Right kidney (tissue), 1 donor: ENCODE measurements around the gene CFAP91.

Source experiments
- DNase-seq: peaks from one replicate; pipeline ENCODE4 v3.0.0-alpha.2; 2016

Gene CFAP91

GRCh38 chr3:119741657-119742590, 39.1 kb downstream of the CFAP91 start:
- no peak for DNase-seq

- no peak for DNase-seq
Observed at GRCh38 chr3:119743921-119744320, 41.1 kb downstream of the CFAP91 start.

- no peak for DNase-seq
Observed at GRCh38 chr3:119745942-119746341, 43.1 kb downstream of the CFAP91 start.

GRCh38 chr3:119746423-119746822, 43.6 kb downstream of the CFAP91 start:
- no peak for DNase-seq

- DNase-seq, result no peak
Observed at GRCh38 chr3:119747357-119747756, 44.5 kb downstream of the CFAP91 start.

- DNase-seq, result no peak
Observed at GRCh38 chr3:119748991-119749390, 46.2 kb downstream of the CFAP91 start.

- no peak for DNase-seq
Observed at GRCh38 chr3:119751423-119751822, 48.6 kb downstream of the CFAP91 start.
